Measurements from ENCODE around the gene WSCD1.

Gene WSCD1

DNA sequence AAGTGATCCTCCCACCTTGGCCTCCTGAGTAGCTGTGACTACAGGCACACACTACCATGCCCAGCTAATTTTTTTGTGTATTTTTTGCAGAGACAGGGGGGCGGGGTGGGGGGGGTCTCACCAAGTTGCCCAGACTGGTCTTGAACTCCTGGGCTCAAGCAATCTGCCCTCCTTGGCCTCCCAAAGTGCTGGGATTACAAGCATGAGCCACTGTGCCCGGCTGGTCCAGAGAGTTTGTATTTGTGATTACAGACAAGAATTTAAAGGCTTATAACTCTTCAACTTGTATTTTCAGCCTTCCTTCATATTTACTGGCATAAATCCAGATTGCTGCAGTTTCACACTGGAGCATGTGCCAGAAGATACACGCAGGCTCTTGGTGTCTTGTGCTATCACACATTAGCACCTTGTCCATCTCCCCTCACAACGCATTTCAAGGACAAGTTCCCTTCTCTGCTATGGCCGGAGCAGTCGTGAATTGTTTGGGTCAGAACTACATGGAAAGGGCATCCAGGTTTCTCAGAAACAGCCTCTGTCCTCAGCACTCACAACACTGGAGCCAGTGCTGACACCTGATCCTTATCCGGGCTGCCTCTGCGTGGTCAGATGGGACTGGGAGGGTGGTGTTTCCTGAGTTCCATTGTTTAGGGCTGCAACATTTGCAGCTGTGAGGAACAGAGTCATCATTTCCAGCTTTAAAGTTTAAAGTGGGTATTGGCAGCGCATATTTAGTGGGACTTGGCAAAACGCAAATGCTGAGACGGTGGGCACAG lies 28.1 kb downstream of the WSCD1 start:
- Histone ChIP-seq H3F3A (ENCODE audit: control insufficient read depth, insufficient read depth) (no peaks in the 10 kb centered on the region), H4K20me1 (ENCODE audit: control insufficient read depth, insufficient read depth, low read depth, low read length) (no peaks in the 10 kb centered on the region), H3K27me3 (ENCODE audit: control insufficient read depth, low read length) (no peaks in the 10 kb centered on the region), H3K4me3 (ENCODE audit: low read length) (no peak overlapping the region), H3K4me2 (ENCODE audit: low read length) (no peak overlapping the region), H3K79me2 (ENCODE audit: control insufficient read depth, low read length) (no peaks in the 10 kb centered on the region), H3K9me2 (replicated peaks; ENCODE audit: control insufficient read depth, low read length) (no peaks in the 10 kb centered on the region), H3K27ac (ENCODE audit: low read depth, low read length) (no peak overlapping the region), H3K4me1 (ENCODE audit: control insufficient read depth, low read length) (no peaks in the 10 kb centered on the region), H3K9me3 (ENCODE audit: control insufficient read depth, insufficient read depth, low read length) (no peaks in the 10 kb centered on the region), H3K36me3 (ENCODE audit: control insufficient read depth, low read length) (no peaks in the 10 kb centered on the region)
- no peak for TF ChIP-seq EZH2phosphoT487 (IDR thresholded peaks at IDR 0.05; ENCODE audit: borderline replicate concordance, low read length)
- TF ChIP-seq, protein P1, sequence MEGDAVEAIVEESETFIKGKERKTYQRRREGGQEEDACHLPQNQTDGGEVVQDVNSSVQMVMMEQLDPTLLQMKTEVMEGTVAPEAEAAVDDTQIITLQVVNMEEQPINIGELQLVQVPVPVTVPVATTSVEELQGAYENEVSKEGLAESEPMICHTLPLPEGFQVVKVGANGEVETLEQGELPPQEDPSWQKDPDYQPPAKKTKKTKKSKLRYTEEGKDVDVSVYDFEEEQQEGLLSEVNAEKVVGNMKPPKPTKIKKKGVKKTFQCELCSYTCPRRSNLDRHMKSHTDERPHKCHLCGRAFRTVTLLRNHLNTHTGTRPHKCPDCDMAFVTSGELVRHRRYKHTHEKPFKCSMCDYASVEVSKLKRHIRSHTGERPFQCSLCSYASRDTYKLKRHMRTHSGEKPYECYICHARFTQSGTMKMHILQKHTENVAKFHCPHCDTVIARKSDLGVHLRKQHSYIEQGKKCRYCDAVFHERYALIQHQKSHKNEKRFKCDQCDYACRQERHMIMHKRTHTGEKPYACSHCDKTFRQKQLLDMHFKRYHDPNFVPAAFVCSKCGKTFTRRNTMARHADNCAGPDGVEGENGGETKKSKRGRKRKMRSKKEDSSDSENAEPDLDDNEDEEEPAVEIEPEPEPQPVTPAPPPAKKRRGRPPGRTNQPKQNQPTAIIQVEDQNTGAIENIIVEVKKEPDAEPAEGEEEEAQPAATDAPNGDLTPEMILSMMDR (IDR thresholded peaks at IDR 0.05; ENCODE audit: low read depth, low read length, poor library complexity, severe bottlenecking): no peak

DNA sequence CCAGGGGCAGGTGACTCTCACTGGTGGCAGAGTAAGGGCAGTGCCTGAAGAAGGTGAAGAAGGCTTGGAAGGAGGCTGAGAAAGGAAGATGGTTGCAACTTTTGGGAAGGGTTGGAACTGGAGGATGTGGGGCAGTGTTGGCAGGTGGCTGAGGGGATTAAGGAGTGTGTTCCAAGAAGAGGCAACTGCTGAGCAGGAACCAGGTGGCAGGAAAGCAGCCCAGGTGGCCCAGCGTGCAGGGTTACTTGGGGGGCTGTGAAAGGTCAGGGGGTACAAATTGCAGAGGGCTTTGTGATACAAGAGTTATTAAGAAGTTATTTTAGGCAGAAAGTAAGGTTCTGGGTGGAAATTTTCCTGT lies 28.6 kb downstream of the WSCD1 start:
- Histone ChIP-seq H3K9me3 (ENCODE audit: control insufficient read depth, insufficient read depth, low read length) (no peaks in the 10 kb centered on the region), H3K4me2 (ENCODE audit: low read length) (no peak overlapping the region), H4K20me1 (ENCODE audit: control insufficient read depth, insufficient read depth, low read depth, low read length) (no peaks in the 10 kb centered on the region), H3K79me2 (ENCODE audit: control insufficient read depth, low read length) (no peaks in the 10 kb centered on the region), H3K4me3 (ENCODE audit: low read length) (no peak overlapping the region), H3K27ac (ENCODE audit: low read depth, low read length) (no peak overlapping the region), H3K36me3 (ENCODE audit: control insufficient read depth, low read length) (no peaks in the 10 kb centered on the region), H3K4me1 (ENCODE audit: control insufficient read depth, low read length) (no peaks in the 10 kb centered on the region), H3K27me3 (ENCODE audit: control insufficient read depth, low read length) (no peaks in the 10 kb centered on the region), H3K9me2 (replicated peaks; ENCODE audit: control insufficient read depth, low read length) (no peaks in the 10 kb centered on the region), H3F3A (ENCODE audit: control insufficient read depth, insufficient read depth) (no peaks in the 10 kb centered on the region)
- TF ChIP-seq EZH2phosphoT487 (IDR thresholded peaks at IDR 0.05; ENCODE audit: borderline replicate concordance, low read length): no peak
- TF ChIP-seq, protein P1 (IDR thresholded peaks at IDR 0.05; ENCODE audit: low read depth, low read length, poor library complexity, severe bottlenecking): no peak

DNA sequence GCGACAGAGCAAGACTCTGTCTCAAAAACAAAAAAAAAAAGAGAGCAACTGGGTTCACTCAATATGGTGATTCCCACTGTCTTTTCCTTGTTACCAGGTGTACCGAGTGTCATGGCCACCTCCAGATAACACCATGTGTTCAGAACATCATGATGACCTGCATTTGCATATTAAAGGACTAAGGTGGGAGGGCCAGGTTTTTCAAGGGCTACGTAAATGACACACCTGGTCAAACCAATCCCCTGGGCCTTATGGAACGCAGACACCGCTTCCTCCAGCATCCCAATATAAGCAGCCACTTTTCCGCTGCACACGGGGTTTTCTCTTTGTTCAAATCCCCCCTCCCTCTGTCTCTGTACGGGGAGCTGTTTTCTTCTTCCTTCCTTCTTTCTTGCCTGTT lies 29.3 kb downstream of the WSCD1 start:
- no peaks in the 10 kb centered on the region for H3K4me1 ChIP-seq (ENCODE audit: control insufficient read depth, low read length)
- no peak overlapping the region for H3K4me2 ChIP-seq (ENCODE audit: low read length)
- no peaks in the 10 kb centered on the region for H3F3A ChIP-seq (ENCODE audit: control insufficient read depth, insufficient read depth)
- no peaks in the 10 kb centered on the region for H3K27me3 ChIP-seq (ENCODE audit: control insufficient read depth, low read length)
- no peaks in the 10 kb centered on the region for H3K9me2 ChIP-seq (replicated peaks; ENCODE audit: control insufficient read depth, low read length)
- no peaks in the 10 kb centered on the region for H3K9me3 ChIP-seq (ENCODE audit: control insufficient read depth, insufficient read depth, low read length)
- H3K4me3 ChIP-seq (ENCODE audit: low read length): no peak overlapping the region
- TF ChIP-seq, protein P1 (IDR thresholded peaks at IDR 0.05; ENCODE audit: low read depth, low read length, poor library complexity, severe bottlenecking): no peak
- TF ChIP-seq EZH2phosphoT487 (IDR thresholded peaks at IDR 0.05; ENCODE audit: borderline replicate concordance, low read length): no peak
- H3K27ac ChIP-seq (ENCODE audit: low read depth, low read length): no peak overlapping the region
- H3K36me3 ChIP-seq (ENCODE audit: control insufficient read depth, low read length): no peaks in the 10 kb centered on the region
- no peaks in the 10 kb centered on the region for H4K20me1 ChIP-seq (ENCODE audit: control insufficient read depth, insufficient read depth, low read depth, low read length)
- H3K79me2 ChIP-seq (ENCODE audit: control insufficient read depth, low read length): no peaks in the 10 kb centered on the region

Measured in DOHH2 (cell line).